ENCODE results near the gene NTSR1.

Gene NTSR1

GRCh38 chr20:62772990-62773844 is 64.6 kb downstream of the NTSR1 start:
- DNase-seq = peak; percentile 74

GRCh38 chr20:62773845-62774714 is 65.4 kb downstream of the NTSR1 start:
- DNase-seq = peak; percentile 76

GRCh38 chr20:62774762-62775161 is 66.1 kb downstream of the NTSR1 start:
- DNase-seq = no peak

GRCh38 chr20:62775206-62775605 is 66.6 kb downstream of the NTSR1 start:
- DNase-seq = no peak

GRCh38 chr20:62776035-62776691 is 67.5 kb downstream of the NTSR1 start:
- no peak for DNase-seq

GRCh38 chr20:62776692-62777527 is 68.3 kb downstream of the NTSR1 start:
- no peak for DNase-seq

- no peak for DNase-seq
Observed at GRCh38 chr20:62777528-62777830, 68.8 kb downstream of the NTSR1 start.

- DNase-seq = no peak
Observed at GRCh38 chr20:62778058-62778457, 69.4 kb downstream of the NTSR1 start.

GRCh38 chr20:62778601-62779416 is 70.2 kb downstream of the NTSR1 start:
- DNase-seq = no peak

- no peak for DNase-seq
Observed at GRCh38 chr20:62779417-62779685, 70.7 kb downstream of the NTSR1 start.

- DNase-seq = peak; percentile 62
Observed at GRCh38 chr20:62780204-62780603, 71.6 kb downstream of the NTSR1 start.

GRCh38 chr20:62780696-62781095 is 72.1 kb downstream of the NTSR1 start:
- DNase-seq = no peak

GRCh38 chr20:62782149-62782892 is 73.7 kb downstream of the NTSR1 start:
- DNase-seq = no peak

GRCh38 chr20:62782893-62783278 is 74.2 kb downstream of the NTSR1 start:
- DNase-seq = no peak

- no peak for DNase-seq
Observed at GRCh38 chr20:62784497-62784896, 75.9 kb downstream of the NTSR1 start.

GRCh38 chr20:62785393-62785792 is 76.8 kb downstream of the NTSR1 start:
- DNase-seq = no peak

- DNase-seq = peak; percentile 80
Observed at GRCh38 chr20:62786157-62786556, 77.5 kb downstream of the NTSR1 start.

- no peak for DNase-seq
Observed at GRCh38 chr20:62787321-62787720, 78.7 kb downstream of the NTSR1 start.

- DNase-seq = no peak
Observed at GRCh38 chr20:62787866-62788265, 79.2 kb downstream of the NTSR1 start.

GRCh38 chr20:62788607-62789006 is 80.0 kb downstream of the NTSR1 start:
- no peak for DNase-seq

- DNase-seq = no peak
Observed at GRCh38 chr20:62790075-62790474, 81.4 kb downstream of the NTSR1 start.
